GM23338 (cell line): Measurements from ENCODE around the gene SHPK. TPM values are rescaled to one million over a fixed set of nuclear protein-coding genes. Genes with fewer than 3 reads are reported as not detected.

Source experiments
- ATAC-seq: fragments of 200-7000 bp; cut with Tn5 transposase; 3 replicates; pipeline ENCODE4 v1.9.1; 2020
- DNase-seq: peaks from one replicate; pipeline ENCODE4 v3.0.0-alpha.2; 2015; ENCODE audit warnings: low spot score
- H2AFZ ChIP-seq: fragments of 200-600 bp; sonication (generic); 2 replicates; pipeline ENCODE4 v1.8.0; 2016; ENCODE audit warnings: antibody characterized with exemption, mild to moderate bottlenecking, moderate library complexity
- H3F3A ChIP-seq: fragments of 200-600 bp; sonication (generic); replicated peaks from 2 replicates; pipeline ENCODE4 v1.8.0; 2017; ENCODE audit warnings: antibody characterized with exemption, mixed run types, low read depth
- H3K27ac ChIP-seq: fragments of 200-600 bp; sonication (generic); 2 replicates; pipeline ENCODE4 v1.6.1; 2016; ENCODE audit warnings: low read depth
- H3K27me3 ChIP-seq: fragments of 200-600 bp; sonication (generic); 2 replicates; pipeline ENCODE4 v1.8.0; 2016; ENCODE audit warnings: mild to moderate bottlenecking, mixed run types, moderate library complexity; ENCODE audit not compliant: insufficient read depth
- H3K36me3 ChIP-seq: fragments of 200-600 bp; sonication (generic); 2 replicates; pipeline ENCODE4 v1.8.0; 2016; ENCODE audit warnings: mild to moderate bottlenecking; ENCODE audit not compliant: insufficient read depth
- H3K4me1 ChIP-seq: fragments of 200-600 bp; sonication (generic); 2 replicates; pipeline ENCODE4 v1.8.0; 2016; ENCODE audit warnings: mild to moderate bottlenecking, moderate library complexity; ENCODE audit not compliant: insufficient read depth
- H3K4me2 ChIP-seq: fragments of 200-600 bp; sonication (generic); 2 replicates; pipeline ENCODE4 v1.7.1; 2017; ENCODE audit warnings: mixed run types
- H3K4me3 ChIP-seq: fragments of 200-600 bp; sonication (generic); 2 replicates; pipeline ENCODE4 v1.6.1; 2016; ENCODE audit warnings: mixed run types
- H3K79me2 ChIP-seq: fragments of 200-600 bp; sonication (generic); replicated peaks from 2 replicates; pipeline ENCODE4 v1.8.0; 2017; ENCODE audit warnings: mild to moderate bottlenecking; ENCODE audit not compliant: insufficient read depth
- H3K9me2 ChIP-seq: fragments of 200-600 bp; sonication (generic); 2 replicates; pipeline ENCODE4 v1.8.0; 2017; ENCODE audit not compliant: insufficient read depth
- H4K20me1 ChIP-seq: fragments of 200-600 bp; sonication (generic); replicated peaks from 2 replicates; pipeline ENCODE4 v1.8.0; 2017; ENCODE audit warnings: mild to moderate bottlenecking; ENCODE audit not compliant: insufficient read depth
- H3K27ac Mint-ChIP-seq: 2 replicates; pipeline ENCODE4 v1.8.0; 2020; ENCODE audit warnings: inconsistent platforms, mild to moderate bottlenecking, moderate library complexity, mixed read lengths
- H3K27me3 Mint-ChIP-seq: 3 replicates; pipeline ENCODE4 v1.8.0; 2022; ENCODE audit warnings: low read depth, mild to moderate bottlenecking, moderate library complexity, mixed read lengths, inconsistent platforms; ENCODE audit not compliant: insufficient read depth, poor library complexity
- H3K36me3 Mint-ChIP-seq: 3 replicates; pipeline ENCODE4 v1.8.0; 2021; ENCODE audit warnings: low read depth, mild to moderate bottlenecking, inconsistent platforms, moderate library complexity, mixed read lengths
- H3K4me1 Mint-ChIP-seq: 3 replicates; pipeline ENCODE4 v1.8.0; 2020; ENCODE audit warnings: mild to moderate bottlenecking, inconsistent platforms, mixed read lengths
- H3K4me3 Mint-ChIP-seq: 3 replicates; pipeline ENCODE4 v1.8.0; 2021; ENCODE audit warnings: moderate library complexity, mild to moderate bottlenecking, inconsistent platforms, mixed read lengths
- H3K9me3 Mint-ChIP-seq: 3 replicates; pipeline ENCODE4 v1.8.0; 2020; ENCODE audit warnings: moderate library complexity, mild to moderate bottlenecking, inconsistent platforms, mixed read lengths
- CREB1 ChIP-seq: fragments of 250-450 bp; sonication (Bioruptor Pico); IDR thresholded peaks from 2 replicates; pipeline ENCODE4 v1.5.0; 2020; ENCODE audit warnings: low read depth, mild to moderate bottlenecking, moderate library complexity
- EZH2 ChIP-seq: fragments of 200-600 bp; sonication (generic); IDR thresholded peaks from one replicate; pipeline ENCODE4 v1.8.0; 2017; ENCODE audit warnings: antibody characterized with exemption, mild to moderate bottlenecking, low read depth; ENCODE audit not compliant: unreplicated experiment
- EZH2phosphoT487 ChIP-seq: fragments of 200-600 bp; sonication (generic); IDR thresholded peaks from one replicate; pipeline ENCODE4 v1.8.1; 2018; ENCODE audit warnings: antibody characterized with exemption; ENCODE audit not compliant: unreplicated experiment
- JUNB ChIP-seq: IDR thresholded peaks from one replicate; pipeline ENCODE4 v1.6.1; 2016; ENCODE audit warnings: antibody characterized with exemption; ENCODE audit not compliant: unreplicated experiment
- NANOG ChIP-seq: IDR thresholded peaks from 2 replicates; pipeline ENCODE4 v1.6.1; 2016; ENCODE audit warnings: antibody characterized with exemption, borderline replicate concordance
- POLR2AphosphoS5 ChIP-seq: IDR thresholded peaks from 2 replicates; pipeline ENCODE4 v1.6.1; 2016; ENCODE audit warnings: antibody characterized with exemption, low read depth
- REST ChIP-seq: IDR thresholded peaks from one replicate; pipeline ENCODE4 v1.6.1; 2018; ENCODE audit warnings: antibody characterized with exemption; ENCODE audit not compliant: unreplicated experiment
- STAT1 ChIP-seq: IDR thresholded peaks from one replicate; pipeline ENCODE4 v1.6.1; 2016; ENCODE audit warnings: antibody characterized with exemption; ENCODE audit not compliant: unreplicated experiment
- ZNF114 ChIP-seq: fragments of 250-450 bp; sonication (Bioruptor Pico); IDR thresholded peaks from 2 replicates; pipeline ENCODE4 v1.5.0; 2020; ENCODE audit warnings: mild to moderate bottlenecking, moderate library complexity
- ZNF331 ChIP-seq: fragments of 250-450 bp; sonication (Bioruptor Pico); IDR thresholded peaks from 2 replicates; pipeline ENCODE4 v1.5.0; 2020; ENCODE audit warnings: low read depth, mild to moderate bottlenecking, moderate library complexity
- ZNF462 ChIP-seq: fragments of 250-450 bp; sonication (Bioruptor Pico); IDR thresholded peaks from 2 replicates; pipeline ENCODE4 v1.5.0; 2020; ENCODE audit warnings: mild to moderate bottlenecking, moderate library complexity
- polyA plus RNA-seq: library from polyadenylated mRNA; unstranded; fragments of >200 nt; fragmentation: Nextera tagmentation; extraction: Ambion mirVana; gene quantifications from 2 replicates; pipeline ENCODE4 v1.2.1, GENCODE V29; 2016
- total RNA-seq: library from RNA; depleted of rRNA; stranded (reverse); fragments of >200 nt; shearing (Covaris generic); gene quantifications from 2 replicates; pipeline ENCODE4 v1.2.3, GENCODE V29; 2014
- TF ChIP-seq, protein P1 (sequence below): IDR thresholded peaks from 2 replicates; pipeline ENCODE4 v1.6.1; 2016; ENCODE audit warnings: antibody characterized with exemption
- TF ChIP-seq, protein P2 (sequence below), 2 experiments: fragments of 200-600 bp in 1 of 2; sonication (generic) in 1 of 2; conservative IDR thresholded peaks; 2 replicates each; pipeline versions ENCODE4 v1.5.1 to v1.6.1; 2016 to 2017; ENCODE audit warnings: antibody characterized with exemption in 2 of 2, low read depth in 2 of 2, mild to moderate bottlenecking in 2 of 2, moderate library complexity in 1 of 2

Gene SHPK
- total and polyA plus RNA-seq, 2 experiments from 2014 or later, result 11.5 to 34.3 TPM

DNA sequence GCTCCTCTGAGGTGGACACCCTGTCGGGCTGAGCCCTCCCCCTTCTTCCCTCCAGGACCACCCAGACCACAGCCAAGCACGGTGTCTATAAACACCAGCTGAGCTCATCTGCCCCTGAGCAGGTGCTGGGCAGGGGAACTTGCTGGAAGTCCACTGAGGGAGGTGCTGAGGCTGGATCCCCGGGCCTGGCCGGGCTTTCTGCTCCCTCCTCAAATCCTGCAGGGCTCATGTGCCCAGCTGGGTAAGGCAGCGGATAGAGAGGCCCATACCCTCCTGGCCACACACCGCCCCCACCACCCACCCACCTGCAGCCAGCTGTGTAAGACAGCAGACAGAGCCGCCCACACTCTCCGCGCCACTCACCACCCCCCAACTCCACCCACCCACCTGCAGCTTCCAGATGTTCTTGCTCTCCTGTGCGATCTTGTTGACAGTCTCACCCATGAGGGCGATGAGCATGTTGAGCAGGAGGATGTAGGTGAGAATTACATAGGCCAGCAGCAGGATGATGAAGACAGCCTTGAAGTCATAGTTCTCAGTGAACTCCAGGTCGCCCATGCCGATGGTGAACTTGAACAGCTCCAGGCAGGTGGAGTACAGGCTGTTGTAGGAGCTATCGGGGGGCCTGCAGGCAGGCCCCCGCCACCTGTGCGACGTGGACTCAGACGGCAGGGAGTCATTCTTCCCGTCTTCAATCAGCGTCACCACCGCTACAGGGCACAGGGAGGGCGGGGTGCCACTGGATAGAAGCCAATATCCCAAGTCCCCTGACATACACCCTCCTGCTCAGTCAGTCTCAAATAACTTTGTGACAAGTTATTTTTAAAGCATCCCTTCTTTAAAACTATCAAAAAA, 62.6 kb downstream of the SHPK start:
- Histone ChIP-seq H3K79me2 (no peaks in the 10 kb centered on the region), H3F3A (no peaks in the 10 kb centered on the region), H3K27me3 (no peaks in the 10 kb centered on the region), H3K4me3 (no peak overlapping the region), H3K36me3 (no peaks in the 10 kb centered on the region), H3K27ac (no peak overlapping the region), H3K4me1 (no peaks in the 10 kb centered on the region), H4K20me1 (no peaks in the 10 kb centered on the region), H3K4me2 (no peak overlapping the region), H3K9me2 (no peaks in the 10 kb centered on the region), H2AFZ (no peak overlapping the region)
- Mint-ChIP-seq H3K27ac (no peak overlapping the region), H3K4me1 (no peaks in the 10 kb centered on the region), H3K9me3 (no peaks in the 10 kb centered on the region), H3K4me3 (no peak overlapping the region), H3K36me3 (peaks cover 20% of the 10 kb centered on the region; the same call in 2 of the 3 replicates), H3K27me3 (peaks cover 11% of the 10 kb centered on the region)
- no peak for DNase-seq
- no peak for ATAC-seq
- TF ChIP-seq NANOG, result no peak
- TF ChIP-seq POLR2AphosphoS5, result no peak
- TF ChIP-seq CREB1 (CRISPR knock-in tag), result no peak
- TF ChIP-seq EZH2, result no peak
- no peak for TF ChIP-seq EZH2phosphoT487
- no peak for TF ChIP-seq STAT1
- no peak for TF ChIP-seq JUNB
- no peak for TF ChIP-seq ZNF462 (CRISPR knock-in tag)
- TF ChIP-seq, protein P1, sequence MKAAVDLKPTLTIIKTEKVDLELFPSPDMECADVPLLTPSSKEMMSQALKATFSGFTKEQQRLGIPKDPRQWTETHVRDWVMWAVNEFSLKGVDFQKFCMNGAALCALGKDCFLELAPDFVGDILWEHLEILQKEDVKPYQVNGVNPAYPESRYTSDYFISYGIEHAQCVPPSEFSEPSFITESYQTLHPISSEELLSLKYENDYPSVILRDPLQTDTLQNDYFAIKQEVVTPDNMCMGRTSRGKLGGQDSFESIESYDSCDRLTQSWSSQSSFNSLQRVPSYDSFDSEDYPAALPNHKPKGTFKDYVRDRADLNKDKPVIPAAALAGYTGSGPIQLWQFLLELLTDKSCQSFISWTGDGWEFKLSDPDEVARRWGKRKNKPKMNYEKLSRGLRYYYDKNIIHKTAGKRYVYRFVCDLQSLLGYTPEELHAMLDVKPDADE, result no peak
- TF ChIP-seq ZNF114 (CRISPR knock-in tag), result no peak
- TF ChIP-seq ZNF331, result no peak
- no peak for TF ChIP-seq REST
- TF ChIP-seq, protein P2, sequence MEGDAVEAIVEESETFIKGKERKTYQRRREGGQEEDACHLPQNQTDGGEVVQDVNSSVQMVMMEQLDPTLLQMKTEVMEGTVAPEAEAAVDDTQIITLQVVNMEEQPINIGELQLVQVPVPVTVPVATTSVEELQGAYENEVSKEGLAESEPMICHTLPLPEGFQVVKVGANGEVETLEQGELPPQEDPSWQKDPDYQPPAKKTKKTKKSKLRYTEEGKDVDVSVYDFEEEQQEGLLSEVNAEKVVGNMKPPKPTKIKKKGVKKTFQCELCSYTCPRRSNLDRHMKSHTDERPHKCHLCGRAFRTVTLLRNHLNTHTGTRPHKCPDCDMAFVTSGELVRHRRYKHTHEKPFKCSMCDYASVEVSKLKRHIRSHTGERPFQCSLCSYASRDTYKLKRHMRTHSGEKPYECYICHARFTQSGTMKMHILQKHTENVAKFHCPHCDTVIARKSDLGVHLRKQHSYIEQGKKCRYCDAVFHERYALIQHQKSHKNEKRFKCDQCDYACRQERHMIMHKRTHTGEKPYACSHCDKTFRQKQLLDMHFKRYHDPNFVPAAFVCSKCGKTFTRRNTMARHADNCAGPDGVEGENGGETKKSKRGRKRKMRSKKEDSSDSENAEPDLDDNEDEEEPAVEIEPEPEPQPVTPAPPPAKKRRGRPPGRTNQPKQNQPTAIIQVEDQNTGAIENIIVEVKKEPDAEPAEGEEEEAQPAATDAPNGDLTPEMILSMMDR (conservative IDR thresholded peaks at IDR 0.05; ENCODE audit: low read depth in 2 of 2), result no peak
